ENCODE measurements around the gene RNF157.

GRCh38 chr17:76146053-76146851 is 94.0 kb downstream of the RNF157 start:
- TF ChIP-seq NFRKB (IDR thresholded peaks at IDR 0.05) (no peak), SP1 (IDR thresholded peaks at IDR 0.05) (no peak), BHLHE40 (IDR thresholded peaks at IDR 0.05; ENCODE audit: borderline replicate concordance) (no peak), FOXA1 (IDR thresholded peaks at IDR 0.05) (no peak), TARDBP (IDR thresholded peaks at IDR 0.05) (no peak), ZNF384 (IDR thresholded peaks at IDR 0.05) (no peak), SUZ12 (IDR thresholded peaks at IDR 0.05) (no peak)

Data from HEK293T (cell line).